Measurements from ENCODE around the gene CRTAP. TPM values are rescaled to one million over a fixed set of nuclear protein-coding genes. Genes with fewer than 3 reads are reported as not detected.

The CRTAP gene
- total RNA-seq, 1 donor from 2014 or later, result 147 TPM

DNA sequence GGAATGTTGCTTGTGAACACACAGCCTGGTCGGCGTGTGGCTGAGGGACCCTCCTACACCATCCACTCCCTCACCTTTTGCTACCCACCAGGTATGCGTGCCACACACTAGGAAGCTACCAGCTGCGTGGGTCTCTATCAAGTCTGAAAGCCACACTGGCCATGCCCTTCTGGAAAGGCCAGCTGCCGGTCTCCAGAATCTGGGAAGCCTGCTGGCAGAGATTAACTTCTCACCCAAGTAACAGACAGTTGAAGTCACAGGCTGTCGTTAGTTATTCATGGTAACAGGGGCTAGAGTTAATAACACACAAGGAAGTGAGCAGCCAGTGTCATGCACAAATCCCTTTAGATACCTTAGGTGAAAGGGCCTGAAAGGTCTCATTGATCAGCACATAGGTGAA is 56.7 kb downstream of the CRTAP start:
- no peak for DNase-seq (ENCODE audit: low read depth, low spot score)
- Mint-ChIP-seq H3K4me3 (no peak overlapping the region), H3K4me1 (peaks cover 7% of the 10 kb centered on the region), H3K36me3 (ENCODE audit: low read depth) (no peaks in the 10 kb centered on the region), H3K9me3 (no peaks in the 10 kb centered on the region), H3K27ac (ENCODE audit: unreplicated experiment) (no peak overlapping the region), H3K27me3 (ENCODE audit: low read depth) (no peaks in the 10 kb centered on the region)
- TF ChIP-seq, protein P1, sequence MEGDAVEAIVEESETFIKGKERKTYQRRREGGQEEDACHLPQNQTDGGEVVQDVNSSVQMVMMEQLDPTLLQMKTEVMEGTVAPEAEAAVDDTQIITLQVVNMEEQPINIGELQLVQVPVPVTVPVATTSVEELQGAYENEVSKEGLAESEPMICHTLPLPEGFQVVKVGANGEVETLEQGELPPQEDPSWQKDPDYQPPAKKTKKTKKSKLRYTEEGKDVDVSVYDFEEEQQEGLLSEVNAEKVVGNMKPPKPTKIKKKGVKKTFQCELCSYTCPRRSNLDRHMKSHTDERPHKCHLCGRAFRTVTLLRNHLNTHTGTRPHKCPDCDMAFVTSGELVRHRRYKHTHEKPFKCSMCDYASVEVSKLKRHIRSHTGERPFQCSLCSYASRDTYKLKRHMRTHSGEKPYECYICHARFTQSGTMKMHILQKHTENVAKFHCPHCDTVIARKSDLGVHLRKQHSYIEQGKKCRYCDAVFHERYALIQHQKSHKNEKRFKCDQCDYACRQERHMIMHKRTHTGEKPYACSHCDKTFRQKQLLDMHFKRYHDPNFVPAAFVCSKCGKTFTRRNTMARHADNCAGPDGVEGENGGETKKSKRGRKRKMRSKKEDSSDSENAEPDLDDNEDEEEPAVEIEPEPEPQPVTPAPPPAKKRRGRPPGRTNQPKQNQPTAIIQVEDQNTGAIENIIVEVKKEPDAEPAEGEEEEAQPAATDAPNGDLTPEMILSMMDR (conservative IDR thresholded peaks at IDR 0.05), result no peak

DNA sequence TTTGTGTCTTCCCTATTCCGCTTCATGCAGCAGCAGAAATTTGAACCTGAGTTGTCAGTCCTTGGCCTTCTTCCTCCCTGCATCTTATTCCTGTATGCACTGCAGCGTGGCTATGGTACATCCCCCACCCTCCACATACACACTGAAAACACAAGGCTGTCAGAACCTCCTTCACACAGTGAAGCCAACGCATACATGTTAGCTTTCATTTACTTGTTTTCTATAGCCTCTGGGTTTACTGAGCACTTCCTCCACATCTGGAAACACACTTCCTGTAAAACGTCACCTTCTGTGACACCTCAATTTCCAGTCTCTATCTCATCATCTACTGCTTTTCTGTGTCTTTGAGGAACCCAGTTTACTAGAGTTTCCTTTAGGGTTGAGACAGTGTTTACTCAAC is 57.8 kb downstream of the CRTAP start:
- no peaks in the 10 kb centered on the region for H3K27me3 Mint-ChIP-seq (ENCODE audit: low read depth)
- H3K4me3 Mint-ChIP-seq, result no peak overlapping the region
- H3K36me3 Mint-ChIP-seq (ENCODE audit: low read depth), result no peaks in the 10 kb centered on the region
- peaks cover 7% of the 10 kb centered on the region for H3K4me1 Mint-ChIP-seq
- H3K9me3 Mint-ChIP-seq, result no peaks in the 10 kb centered on the region
- TF ChIP-seq, protein P1 (conservative IDR thresholded peaks at IDR 0.05), result no peak
- H3K27ac Mint-ChIP-seq (ENCODE audit: unreplicated experiment), result no peak overlapping the region
- no peak for DNase-seq (ENCODE audit: low read depth, low spot score)

DNA sequence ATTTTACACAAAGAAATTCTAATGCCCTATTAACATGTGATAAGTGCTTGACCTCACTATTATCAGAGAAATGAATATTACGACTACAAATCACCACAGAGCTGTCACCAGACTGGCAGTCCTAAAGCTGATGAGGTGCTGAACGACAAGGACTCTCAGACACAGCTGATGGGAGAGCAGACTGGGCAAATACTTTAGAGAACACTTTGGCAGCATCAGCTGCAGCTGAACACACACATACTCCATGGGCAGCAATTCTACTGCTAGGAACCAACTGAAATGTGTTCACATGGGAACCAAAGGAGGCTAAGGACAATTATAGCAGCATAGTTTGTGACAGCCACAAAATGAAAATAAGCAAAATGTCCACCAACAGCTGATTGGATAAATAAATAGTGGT is 59.3 kb downstream of the CRTAP start:
- Mint-ChIP-seq H3K4me3 (no peak overlapping the region), H3K4me1 (peaks cover 4% of the 10 kb centered on the region), H3K36me3 (ENCODE audit: low read depth) (no peaks in the 10 kb centered on the region), H3K27me3 (ENCODE audit: low read depth) (no peaks in the 10 kb centered on the region), H3K27ac (ENCODE audit: unreplicated experiment) (no peak overlapping the region), H3K9me3 (peaks cover 3% of the 10 kb centered on the region)
- TF ChIP-seq, protein P1 (conservative IDR thresholded peaks at IDR 0.05), result no peak
- no peak for DNase-seq (ENCODE audit: low read depth, low spot score)

DNA sequence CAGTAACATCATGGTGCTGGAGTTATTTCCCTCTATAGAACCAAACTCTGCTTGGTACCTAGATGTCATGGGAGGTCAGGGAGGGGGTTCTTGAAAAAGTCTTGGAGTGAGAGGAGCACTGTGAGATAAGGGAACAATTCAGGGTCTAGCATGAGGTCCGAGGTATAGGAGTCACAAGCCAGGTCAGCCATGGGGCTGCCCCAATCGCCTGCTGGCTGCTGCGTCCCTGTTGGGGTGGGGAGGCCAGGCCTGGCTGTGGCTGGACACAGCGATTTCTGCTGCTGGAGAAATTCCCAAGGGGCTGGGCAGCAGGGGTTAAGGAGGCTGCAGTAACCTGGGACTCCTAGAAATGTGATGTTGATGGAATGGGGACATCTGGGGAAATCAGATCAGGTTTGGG is 59.9 kb downstream of the CRTAP start:
- no peak for DNase-seq (ENCODE audit: low read depth, low spot score)
- Mint-ChIP-seq H3K27ac (ENCODE audit: unreplicated experiment) (no peak overlapping the region), H3K27me3 (ENCODE audit: low read depth) (no peaks in the 10 kb centered on the region), H3K9me3 (peaks cover 4% of the 10 kb centered on the region), H3K4me3 (no peak overlapping the region), H3K36me3 (ENCODE audit: low read depth) (no peaks in the 10 kb centered on the region), H3K4me1 (peaks cover 4% of the 10 kb centered on the region)
- TF ChIP-seq, protein P1 (conservative IDR thresholded peaks at IDR 0.05), result no peak

DNA sequence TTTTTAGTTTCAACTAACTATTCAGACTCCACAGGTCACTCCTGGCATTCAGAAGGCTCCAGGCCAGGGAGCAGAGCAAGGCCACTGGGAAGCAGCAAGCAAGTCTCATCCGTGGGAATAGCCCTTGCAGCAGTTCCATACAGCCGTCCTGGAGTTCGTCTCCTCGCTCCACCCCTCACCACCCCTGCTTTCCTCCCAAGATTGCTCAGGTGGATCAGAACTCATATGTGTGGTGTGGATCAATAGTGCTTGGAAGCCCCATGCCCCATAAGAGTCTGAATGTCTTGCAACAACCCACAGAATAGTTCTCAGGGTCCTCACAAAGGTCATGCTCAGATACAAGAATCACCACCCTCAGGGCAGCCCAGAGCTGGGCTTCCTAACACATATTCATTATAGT is 60.3 kb downstream of the CRTAP start:
- TF ChIP-seq, protein P1 (conservative IDR thresholded peaks at IDR 0.05), result no peak
- no peak overlapping the region for H3K27ac Mint-ChIP-seq (ENCODE audit: unreplicated experiment)
- H3K27me3 Mint-ChIP-seq (ENCODE audit: low read depth), result no peaks in the 10 kb centered on the region
- H3K4me3 Mint-ChIP-seq, result no peak overlapping the region
- peaks cover 5% of the 10 kb centered on the region for H3K9me3 Mint-ChIP-seq
- H3K4me1 Mint-ChIP-seq, result peaks cover 4% of the 10 kb centered on the region
- no peaks in the 10 kb centered on the region for H3K36me3 Mint-ChIP-seq (ENCODE audit: low read depth)
- DNase-seq (ENCODE audit: low read depth, low spot score), result no peak
